ENCODE measurements around the gene VPS36.

Gene VPS36

DNA sequence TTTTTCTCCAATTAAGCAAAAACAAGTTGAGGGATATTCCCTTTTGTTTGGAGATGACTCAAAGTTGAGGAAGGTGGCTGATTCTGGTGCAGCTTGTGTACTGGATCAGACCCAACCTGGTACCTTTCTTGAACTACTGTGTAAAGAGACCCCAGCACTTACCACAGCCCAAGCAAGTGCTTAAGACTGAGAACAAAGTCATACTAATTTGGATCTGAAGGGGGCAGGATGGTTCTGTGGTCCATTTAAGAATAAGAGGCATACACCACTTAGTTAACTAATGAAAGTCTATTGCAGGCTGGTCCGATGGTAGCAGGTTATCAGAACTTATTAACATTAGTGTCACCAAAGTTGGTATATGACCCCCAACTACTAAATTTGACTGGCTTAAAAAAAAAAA, 50.7 kb downstream of the VPS36 start:
- Histone ChIP-seq H3F3A (ENCODE audit: low read depth) (no peaks in the 10 kb centered on the region), H3K27me3 (ENCODE audit: insufficient read depth, low read length, poor library complexity, severe bottlenecking) (no peaks in the 10 kb centered on the region), H4K20me1 (ENCODE audit: insufficient read depth, low read length, poor library complexity, severe bottlenecking) (no peaks in the 10 kb centered on the region), H3K4me1 (ENCODE audit: insufficient read depth, low read length, poor library complexity, severe bottlenecking) (peaks cover 13% of the 10 kb centered on the region), H3K4me2 (ENCODE audit: low read depth, low read length, poor library complexity, severe bottlenecking) (no peak overlapping the region), H3K9ac (ENCODE audit: low read depth, low read length, poor library complexity, severe bottlenecking) (no peak overlapping the region), H2AFZ (ENCODE audit: low read length) (no peak overlapping the region), H3K79me2 (ENCODE audit: insufficient read depth, low read length) (no peaks in the 10 kb centered on the region), H3K36me3 (ENCODE audit: insufficient read depth, low read length) (no peaks in the 10 kb centered on the region), H3K9me2 (replicated peaks; ENCODE audit: low read depth, low read length) (no peaks in the 10 kb centered on the region), H3K9me3 (ENCODE audit: insufficient read depth, low read depth, low read length) (no peaks in the 10 kb centered on the region), H3K4me3 (ENCODE audit: low read length, poor library complexity, severe bottlenecking) (no peak overlapping the region)
- peak; percentile 37 for TF ChIP-seq CTCF (conservative IDR thresholded peaks at IDR 0.05; ENCODE audit: low read length)
- no peak for TF ChIP-seq EZH2phosphoT487 (IDR thresholded peaks at IDR 0.05; ENCODE audit: borderline replicate concordance)

DNA sequence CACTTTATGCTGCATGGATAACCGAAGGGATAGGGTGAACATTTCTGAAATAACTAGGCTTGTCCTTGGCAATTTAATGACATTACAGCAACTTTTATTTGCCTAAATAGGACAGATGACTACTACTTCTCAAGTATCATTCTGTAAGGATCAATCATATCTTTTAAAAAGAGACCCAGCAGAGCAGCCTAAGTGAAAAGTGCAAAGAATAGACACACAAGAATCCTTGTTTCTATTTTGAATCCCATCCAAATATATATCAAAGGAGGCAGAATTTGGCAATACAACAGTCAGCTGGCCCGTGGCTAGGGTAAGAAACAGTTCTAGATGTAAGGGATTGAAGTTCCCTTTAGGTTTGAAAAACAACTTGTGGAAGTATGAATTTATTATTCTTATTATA, 51.4 kb downstream of the VPS36 start:
- Histone ChIP-seq H3K9ac (ENCODE audit: low read depth, low read length, poor library complexity, severe bottlenecking) (no peak overlapping the region), H3K4me2 (ENCODE audit: low read depth, low read length, poor library complexity, severe bottlenecking) (no peak overlapping the region), H3K9me2 (replicated peaks; ENCODE audit: low read depth, low read length) (no peaks in the 10 kb centered on the region), H3K4me1 (ENCODE audit: insufficient read depth, low read length, poor library complexity, severe bottlenecking) (peaks cover 12% of the 10 kb centered on the region), H3K79me2 (ENCODE audit: insufficient read depth, low read length) (no peaks in the 10 kb centered on the region), H3K9me3 (ENCODE audit: insufficient read depth, low read depth, low read length) (no peaks in the 10 kb centered on the region), H2AFZ (ENCODE audit: low read length) (no peak overlapping the region), H3K27me3 (ENCODE audit: insufficient read depth, low read length, poor library complexity, severe bottlenecking) (no peaks in the 10 kb centered on the region), H4K20me1 (ENCODE audit: insufficient read depth, low read length, poor library complexity, severe bottlenecking) (no peaks in the 10 kb centered on the region), H3K36me3 (ENCODE audit: insufficient read depth, low read length) (no peaks in the 10 kb centered on the region), H3K4me3 (ENCODE audit: low read length, poor library complexity, severe bottlenecking) (no peak overlapping the region), H3F3A (ENCODE audit: low read depth) (no peaks in the 10 kb centered on the region)
- TF ChIP-seq CTCF (conservative IDR thresholded peaks at IDR 0.05; ENCODE audit: low read length), result no peak
- no peak for TF ChIP-seq EZH2phosphoT487 (IDR thresholded peaks at IDR 0.05; ENCODE audit: borderline replicate concordance)

GRCh38 chr13:52395704-52396103, 54.7 kb downstream of the VPS36 start:
- no peak overlapping the region for H3K4me2 ChIP-seq (ENCODE audit: low read depth, low read length, poor library complexity, severe bottlenecking)
- peaks cover 15% of the 10 kb centered on the region for H3K4me1 ChIP-seq (ENCODE audit: insufficient read depth, low read length, poor library complexity, severe bottlenecking)
- H4K20me1 ChIP-seq (ENCODE audit: insufficient read depth, low read length, poor library complexity, severe bottlenecking), result no peaks in the 10 kb centered on the region
- H3K9me2 ChIP-seq (replicated peaks; ENCODE audit: low read depth, low read length), result no peaks in the 10 kb centered on the region
- H3K27me3 ChIP-seq (ENCODE audit: insufficient read depth, low read length, poor library complexity, severe bottlenecking), result no peaks in the 10 kb centered on the region
- no peaks in the 10 kb centered on the region for H3F3A ChIP-seq (ENCODE audit: low read depth)
- H3K79me2 ChIP-seq (ENCODE audit: insufficient read depth, low read length), result no peaks in the 10 kb centered on the region
- TF ChIP-seq EZH2phosphoT487 (IDR thresholded peaks at IDR 0.05; ENCODE audit: borderline replicate concordance), result no peak
- no peak for TF ChIP-seq CTCF (conservative IDR thresholded peaks at IDR 0.05; ENCODE audit: low read length)
- no peaks in the 10 kb centered on the region for H3K9me3 ChIP-seq (ENCODE audit: insufficient read depth, low read depth, low read length)
- H3K36me3 ChIP-seq (ENCODE audit: insufficient read depth, low read length), result no peaks in the 10 kb centered on the region
- no peak overlapping the region for H3K9ac ChIP-seq (ENCODE audit: low read depth, low read length, poor library complexity, severe bottlenecking)
- H2AFZ ChIP-seq (ENCODE audit: low read length), result no peak overlapping the region
- no peak overlapping the region for H3K4me3 ChIP-seq (ENCODE audit: low read length, poor library complexity, severe bottlenecking)
